DMS114 treated with DMSO at 0.1 percent for 48 hours (cell line): Measurements from ENCODE around the gene KRTAP1-3.
"Not testable (repeated sequence)": the region's sequence is repeated elsewhere in the genome, so short reads cannot be mapped to it uniquely, and the experiment has no call there.

ENCODE experiments used
- DNase-seq: peaks from one replicate; lab custom pipeline; 2025; ENCODE audit not compliant: unreplicated experiment; lab: John Stamatoyannopoulos, UW

Gene KRTAP1-3

DNA sequence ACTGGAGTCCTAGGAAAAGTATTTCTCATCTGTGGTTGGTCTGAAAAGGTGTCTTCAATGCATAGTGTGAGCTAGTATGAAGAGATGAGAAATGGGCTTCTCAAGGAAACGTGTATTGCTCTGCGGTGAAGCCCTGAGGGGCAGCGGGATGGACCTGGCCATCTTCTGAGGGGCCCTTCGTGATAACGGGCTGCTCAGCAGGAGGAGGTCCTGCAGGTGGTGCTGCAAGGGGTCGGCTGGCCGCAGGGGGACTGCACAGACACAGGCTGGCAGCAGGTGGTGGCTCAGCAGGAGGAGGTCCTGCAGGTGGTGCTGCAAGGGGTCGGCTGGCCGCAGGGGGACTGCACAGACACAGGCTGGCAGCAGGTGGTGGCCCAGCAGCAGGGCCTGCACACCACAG lies 19.9 kb upstream of the KRTAP1-3 start:
- DNase-seq = not testable (repeated sequence)

DNA sequence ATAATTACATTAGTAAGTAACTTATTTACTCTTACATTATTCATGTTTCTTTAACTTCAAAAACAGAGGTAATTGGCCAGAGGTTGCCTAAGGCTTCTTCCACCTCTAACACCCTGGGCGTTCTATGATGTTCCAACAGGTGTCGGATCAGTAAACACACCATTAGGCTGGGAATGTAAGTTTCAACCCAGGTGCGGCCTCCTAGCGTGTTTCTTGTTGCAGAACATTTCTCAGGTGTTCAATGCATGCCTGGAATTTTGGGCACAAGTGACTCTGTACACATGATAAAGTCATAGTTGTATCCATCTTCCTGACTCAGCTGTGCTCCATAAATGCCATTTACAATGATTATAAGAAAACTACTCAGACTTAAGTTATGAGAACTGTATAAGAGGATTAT lies 19.4 kb upstream of the KRTAP1-3 start:
- no peak for DNase-seq

DNA sequence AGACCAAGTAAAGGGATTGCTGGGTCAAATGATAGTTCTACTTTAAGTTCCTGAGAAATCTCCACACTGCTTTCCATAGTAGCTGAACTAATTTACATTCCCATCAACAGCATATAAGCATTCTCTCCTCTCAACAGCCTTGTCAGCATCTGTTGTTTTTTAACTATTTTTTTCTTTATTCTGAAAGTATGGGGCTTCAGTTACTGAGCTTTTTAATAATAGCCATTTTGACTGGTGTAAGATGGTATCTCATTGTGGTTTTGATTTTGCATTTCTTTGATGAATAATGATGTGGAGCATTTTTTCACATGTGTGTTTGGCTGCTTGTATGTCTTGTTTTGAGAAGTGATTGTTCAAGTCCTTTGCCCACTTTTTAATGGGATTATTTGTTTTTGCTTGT lies 17.9 kb upstream of the KRTAP1-3 start:
- DNase-seq = no peak

DNA sequence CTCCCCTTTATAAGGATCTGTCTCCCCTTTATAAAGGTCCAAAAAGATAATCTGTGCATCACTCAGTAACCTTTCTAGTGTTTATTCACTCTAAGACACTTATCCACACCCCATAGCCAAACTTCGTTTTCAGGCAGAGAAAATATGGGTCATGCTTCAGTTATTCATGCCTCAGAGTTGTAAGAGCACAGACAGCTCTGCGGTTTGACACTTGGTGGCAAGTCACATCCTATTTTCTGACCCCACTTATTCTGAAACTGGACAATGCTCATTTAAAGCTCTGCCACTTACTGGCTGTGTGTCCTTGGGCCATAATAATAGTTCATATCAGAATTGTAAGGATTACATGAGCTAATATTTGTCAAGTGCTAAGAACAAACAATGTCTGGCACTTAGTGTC lies 14.4 kb upstream of the KRTAP1-3 start:
- no peak for DNase-seq

DNA sequence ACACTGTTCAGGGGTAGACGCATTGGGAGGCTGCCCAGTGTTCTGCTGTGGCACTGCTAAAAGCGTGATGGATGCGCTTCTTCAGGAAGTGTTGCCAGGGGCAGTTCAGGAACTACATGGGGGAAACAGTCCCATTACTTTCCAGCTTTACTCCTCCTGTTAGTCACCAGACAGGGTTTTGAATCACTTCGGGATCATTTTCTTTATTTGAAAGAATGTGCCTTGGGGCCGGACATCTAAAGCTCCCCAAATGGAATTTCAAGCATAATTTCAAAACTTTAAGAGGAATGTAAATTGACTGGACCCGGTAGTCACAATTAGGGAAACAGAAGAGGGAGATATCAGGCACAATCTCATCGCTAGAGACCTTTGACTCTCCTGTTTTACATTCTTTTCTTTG lies 13.8 kb upstream of the KRTAP1-3 start:
- DNase-seq = no peak

DNA sequence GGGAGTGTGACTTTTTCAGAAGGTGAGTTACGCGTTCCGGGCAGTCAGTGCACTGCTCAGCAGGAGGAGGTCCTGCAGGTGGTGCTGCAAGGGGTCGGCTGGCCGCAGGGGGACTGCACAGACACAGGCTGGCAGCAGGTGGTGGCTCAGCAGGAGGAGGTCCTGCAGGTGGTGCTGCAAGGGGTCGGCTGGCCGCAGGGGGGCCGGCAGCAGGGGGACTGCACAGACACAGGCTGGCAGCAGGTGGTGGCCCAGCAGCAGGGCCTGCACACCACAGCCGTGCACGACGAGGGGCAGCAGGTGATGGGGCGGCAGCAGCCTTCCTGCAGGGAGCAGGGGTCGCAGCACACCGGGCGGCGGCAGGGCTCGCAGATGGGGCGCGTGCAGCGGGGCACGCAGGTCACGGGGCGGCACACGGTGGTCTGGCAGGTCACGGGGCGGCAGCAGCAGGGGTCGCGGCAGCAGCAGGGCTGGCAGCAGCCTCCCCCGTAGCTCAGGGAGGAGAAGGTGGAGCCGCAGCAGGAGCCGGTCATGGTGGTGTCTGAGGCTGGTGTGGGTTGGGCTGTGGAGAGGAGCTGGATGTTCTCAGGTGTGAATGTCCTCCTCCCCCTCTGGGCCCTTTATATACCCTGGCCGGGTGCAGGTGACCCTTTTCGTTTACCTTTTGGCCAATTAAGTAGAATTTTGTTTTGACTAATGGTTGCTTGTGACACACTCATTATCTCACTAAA lies 12.2 kb upstream of the KRTAP1-3 start, which contains the start of gene KRTAP2-1:
KRTAP2-1 (minus strand) TSS at position 582 of the 731 bp plus-strand sequence; CDS start at position 533, 49 bp downstream.
- not testable (repeated sequence) for DNase-seq

DNA sequence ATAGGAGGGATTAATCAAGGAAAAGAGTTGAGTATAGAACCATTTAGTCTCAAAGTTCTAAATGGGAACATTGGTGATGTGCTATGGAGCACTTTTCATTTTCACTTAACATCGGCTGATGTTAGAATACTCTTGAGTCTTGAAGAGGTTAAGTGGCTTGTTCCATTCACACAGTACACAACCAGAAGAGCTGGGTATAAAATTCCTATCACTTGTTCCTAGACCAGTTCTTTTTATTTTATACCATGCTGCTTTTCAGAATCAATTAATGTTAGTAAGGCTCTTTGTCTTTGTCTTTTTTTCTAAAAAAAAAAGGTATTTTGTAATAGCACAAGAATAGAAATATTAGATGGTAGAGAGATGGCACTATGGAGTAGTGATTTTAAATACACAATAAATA lies 8.3 kb upstream of the KRTAP1-3 start:
- no peak for DNase-seq

DNA sequence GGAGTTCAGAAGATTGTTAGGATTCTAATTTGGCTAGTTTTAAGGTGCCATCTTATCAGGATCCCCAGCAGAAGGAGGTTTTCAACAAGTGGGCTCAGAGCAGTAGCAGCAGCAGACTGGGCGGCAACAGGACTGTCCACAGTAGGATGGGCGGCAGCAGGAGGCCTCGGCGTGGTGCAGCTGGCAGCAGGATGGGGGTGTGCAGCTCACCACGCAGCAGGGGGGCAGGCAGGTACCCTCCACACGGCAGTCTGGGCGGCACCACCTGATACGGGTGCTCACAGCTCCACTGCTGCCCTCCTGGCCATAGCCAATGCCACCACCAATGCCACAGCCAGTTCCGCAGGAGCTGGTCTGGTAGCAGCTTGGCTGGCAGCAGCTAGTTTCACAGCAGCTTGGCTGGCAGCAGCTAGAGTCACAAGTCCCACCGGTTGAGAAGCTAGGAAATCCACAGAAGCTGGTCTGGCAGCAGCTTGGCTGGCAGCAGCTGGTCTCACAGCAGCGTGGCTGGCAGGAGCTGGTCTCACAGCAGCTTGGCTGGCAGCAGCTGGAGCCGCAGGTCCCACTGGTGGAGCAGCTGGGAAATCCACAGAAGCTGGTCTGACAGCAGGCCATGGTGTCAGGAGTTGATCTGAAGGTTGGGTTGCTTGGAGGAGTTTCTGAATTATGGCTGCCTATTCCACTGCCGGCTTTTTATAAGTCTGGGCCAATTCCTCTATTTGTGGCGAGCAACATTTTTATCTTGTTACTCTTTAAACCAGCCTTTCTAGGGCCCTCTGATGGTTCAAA lies 6.3 kb upstream of the KRTAP1-3 start, which contains the start of gene KRTAP1-1:
KRTAP1-1 (minus strand) TSS at position 668 of the 789 bp plus-strand sequence; CDS start at position 615, 53 bp downstream.
- not testable (repeated sequence) for DNase-seq

DNA sequence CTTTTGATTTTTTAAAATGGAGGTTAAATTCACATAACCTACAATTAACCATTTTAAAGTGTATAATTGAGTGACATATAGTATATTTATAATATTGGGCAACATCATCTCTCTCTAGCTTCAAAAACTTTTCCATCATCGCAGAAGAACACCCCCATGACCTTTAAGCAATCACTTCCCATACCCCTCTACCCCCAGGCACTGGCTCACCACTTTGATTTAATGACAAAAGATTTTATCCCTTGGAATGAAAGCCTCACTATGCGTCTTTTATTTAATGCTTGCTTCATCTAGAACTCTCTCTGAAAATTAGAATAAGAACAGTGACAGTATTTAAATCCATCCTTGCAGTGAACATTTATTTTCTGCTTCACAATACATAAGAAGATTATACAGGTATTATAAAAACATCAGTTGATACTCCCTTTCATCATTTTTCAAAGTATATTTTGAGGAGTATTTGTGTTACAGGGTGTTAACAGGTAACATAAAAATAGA lies 3.2 kb upstream of the KRTAP1-3 start:
- DNase-seq = no peak

DNA sequence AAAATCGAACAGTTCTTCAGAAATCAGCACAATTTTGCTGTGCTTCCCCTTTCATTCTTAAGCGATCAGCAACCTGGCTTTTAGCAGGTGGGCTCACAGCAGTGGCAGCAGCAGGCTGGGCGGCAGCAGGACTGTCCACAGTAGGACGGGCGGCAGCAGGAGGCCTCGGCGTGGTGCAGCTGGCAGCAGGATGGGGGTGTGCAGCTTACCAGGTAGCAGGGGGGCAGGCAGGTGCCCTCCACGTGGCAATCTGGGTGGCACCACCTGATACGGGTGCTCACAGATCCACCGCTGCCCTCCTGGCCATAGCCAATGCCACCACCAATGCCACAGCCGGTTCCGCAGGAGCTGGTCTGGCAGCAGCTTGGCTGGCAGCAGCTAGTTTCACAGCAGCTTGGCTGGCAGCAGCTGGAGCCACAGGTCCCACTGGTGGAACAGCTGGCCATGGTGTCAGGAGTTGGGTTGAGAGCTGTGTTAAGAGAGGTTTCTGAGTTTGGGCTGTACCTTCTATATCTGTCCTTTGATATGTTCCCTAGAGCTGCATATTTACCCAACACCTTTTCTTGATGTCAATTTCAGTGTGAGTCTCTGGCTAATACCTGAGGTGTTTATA lies 4.9 kb downstream of the KRTAP1-3 start, which contains the start of gene KRTAP1-4:
KRTAP1-4 (minus strand) TSS at position 563 of the 613 bp plus-strand sequence; CDS start at position 446, 117 bp downstream.
- DNase-seq = no peak

DNA sequence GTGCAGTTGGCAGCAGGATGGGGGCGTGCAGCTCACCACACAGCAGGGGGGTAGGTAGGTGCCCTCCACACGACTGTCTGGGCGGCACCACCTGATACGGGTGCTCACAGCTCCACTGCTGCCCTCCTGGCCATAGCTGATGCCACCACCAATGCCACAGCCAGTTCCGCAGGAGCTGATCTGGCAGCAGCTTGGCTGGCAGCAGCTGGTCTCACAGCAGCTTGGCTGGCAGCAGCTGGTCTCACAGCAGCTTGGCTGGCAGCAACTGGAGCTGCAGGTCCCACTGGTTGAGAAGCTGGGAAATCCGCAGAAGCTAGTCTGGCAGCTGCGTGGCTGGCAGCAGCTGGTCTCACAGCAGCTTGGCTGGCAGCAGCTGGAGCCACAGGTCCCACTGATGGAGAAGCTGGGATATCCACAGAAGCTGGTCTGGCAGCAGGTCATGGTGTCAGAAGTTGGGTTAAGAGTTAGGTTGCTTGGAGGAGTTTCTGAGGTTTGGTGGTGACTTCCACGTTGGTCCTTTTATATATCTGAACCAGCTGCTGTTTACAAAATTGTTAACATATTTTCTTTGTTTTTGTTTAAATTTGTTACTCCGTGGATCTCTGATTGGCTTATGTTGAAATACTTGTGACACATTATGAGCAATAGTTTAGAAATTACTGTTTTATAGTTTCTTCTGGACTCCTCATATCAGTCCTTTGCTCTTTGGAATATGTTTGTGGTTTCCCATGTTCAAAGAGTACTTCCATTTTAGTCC lies 7.8 kb downstream of the KRTAP1-3 start, which contains the start of gene KRTAP1-5:
KRTAP1-5 (minus strand) TSS at position 494 of the 757 bp plus-strand sequence; CDS start at position 441, 53 bp downstream.
- DNase-seq = no peak

DNA sequence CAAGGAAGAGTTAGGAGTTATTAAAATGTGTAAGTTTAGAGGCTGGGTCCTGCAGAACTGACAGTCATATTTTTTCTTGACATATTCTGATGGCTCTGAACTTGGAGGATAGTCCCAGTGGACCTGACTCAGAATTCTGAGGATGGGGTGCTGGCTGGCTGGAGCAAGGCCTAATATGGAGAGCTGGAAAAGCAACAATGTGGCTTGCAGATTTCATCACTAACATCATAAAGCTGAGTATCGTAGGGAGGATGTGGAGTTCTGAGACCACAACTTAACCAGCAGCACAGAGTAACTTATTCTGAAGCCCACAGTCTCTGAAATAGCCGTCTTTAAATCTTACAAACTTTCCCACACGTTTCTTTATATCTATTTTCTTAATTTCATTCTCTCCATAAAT lies 10.0 kb downstream of the KRTAP1-3 start:
- DNase-seq = no peak

DNA sequence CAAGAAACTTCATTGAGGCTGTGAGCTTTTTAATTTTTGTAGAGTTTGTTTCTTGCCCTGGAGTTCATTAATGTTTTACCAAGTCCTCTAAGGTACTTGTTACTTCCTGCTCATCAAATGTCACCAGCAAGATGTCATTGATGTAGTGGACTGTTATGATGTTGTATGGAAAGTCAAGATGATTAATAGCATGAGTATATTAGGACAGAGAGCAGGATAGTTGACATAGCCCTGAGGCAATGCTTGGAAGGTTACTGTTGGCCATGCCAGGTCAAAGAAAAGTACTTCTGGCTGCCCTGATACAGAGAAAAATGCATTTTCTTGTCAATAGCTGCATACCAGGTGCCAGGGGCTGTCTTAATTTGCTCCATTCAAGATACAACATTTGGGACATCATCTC lies 14.3 kb downstream of the KRTAP1-3 start:
- no peak for DNase-seq

DNA sequence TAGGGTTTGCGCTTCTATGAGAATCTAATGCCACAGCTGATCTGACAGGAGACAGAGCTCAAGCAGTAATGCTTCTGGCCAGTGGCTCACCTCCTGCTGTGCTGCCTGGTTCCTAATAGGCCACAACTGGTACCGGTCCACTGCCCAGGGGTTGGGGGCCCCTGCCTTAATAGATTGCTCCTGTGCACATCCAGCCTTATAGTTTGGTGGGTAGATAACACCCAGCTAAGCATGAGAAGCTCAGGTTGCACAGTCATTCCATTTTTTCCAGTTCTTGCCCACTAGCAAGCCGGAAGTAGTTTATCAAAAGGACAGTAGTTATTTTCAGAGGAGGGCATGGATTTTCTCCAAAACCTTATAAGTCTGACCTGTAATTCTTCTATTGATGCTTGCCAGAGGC lies 15.3 kb downstream of the KRTAP1-3 start:
- no peak for DNase-seq

DNA sequence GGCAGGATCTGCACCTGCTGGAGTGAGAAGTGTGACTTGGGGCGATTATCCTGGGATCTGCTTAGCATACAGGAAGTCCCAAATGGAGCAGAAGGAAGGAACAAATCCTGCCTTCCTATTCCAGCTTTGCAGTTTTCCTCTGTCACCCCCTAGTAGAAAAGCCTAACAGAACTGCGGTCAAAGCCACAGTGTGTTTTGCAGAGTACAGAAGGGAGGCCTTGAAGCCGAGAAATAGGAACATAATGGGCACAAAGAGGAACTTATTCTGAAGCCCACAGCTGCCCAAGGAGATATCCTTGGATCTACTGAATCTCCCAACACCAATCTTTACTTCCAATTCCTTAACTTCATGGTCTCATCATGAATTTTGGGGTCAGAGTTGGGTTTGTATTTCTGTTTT lies 16.1 kb downstream of the KRTAP1-3 start:
- DNase-seq = no peak

DNA sequence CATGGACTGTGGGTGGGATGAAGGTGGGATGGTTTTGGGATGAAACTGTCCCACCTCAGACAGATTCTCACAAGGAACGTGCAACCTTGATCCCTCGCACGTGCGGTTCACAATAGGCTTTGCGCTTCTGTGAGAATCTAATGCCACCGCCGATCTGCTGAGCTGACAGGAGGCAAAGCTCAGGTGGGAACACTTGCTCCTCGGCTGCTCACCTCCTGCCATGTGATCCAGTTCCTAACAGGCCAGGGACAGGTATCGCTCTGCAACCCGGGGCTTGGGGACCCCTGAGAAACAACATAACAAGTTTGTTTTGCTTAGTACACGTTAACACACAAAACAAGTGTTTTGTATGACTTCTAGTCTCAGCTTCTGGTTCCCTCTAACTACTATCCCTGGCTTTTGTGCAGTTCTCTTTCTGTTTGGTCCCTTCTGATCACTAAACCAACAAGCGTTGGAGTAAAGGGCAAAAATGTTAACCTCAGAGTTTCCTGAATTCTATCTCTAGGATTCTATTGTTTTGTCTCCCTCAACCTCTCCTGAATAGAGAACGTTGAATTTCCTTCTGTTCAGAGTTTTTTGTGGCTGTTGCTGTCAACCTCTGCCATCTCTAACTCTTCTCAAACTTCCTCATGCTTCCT lies 18.0 kb downstream of the KRTAP1-3 start:
- no peak for DNase-seq

DNA sequence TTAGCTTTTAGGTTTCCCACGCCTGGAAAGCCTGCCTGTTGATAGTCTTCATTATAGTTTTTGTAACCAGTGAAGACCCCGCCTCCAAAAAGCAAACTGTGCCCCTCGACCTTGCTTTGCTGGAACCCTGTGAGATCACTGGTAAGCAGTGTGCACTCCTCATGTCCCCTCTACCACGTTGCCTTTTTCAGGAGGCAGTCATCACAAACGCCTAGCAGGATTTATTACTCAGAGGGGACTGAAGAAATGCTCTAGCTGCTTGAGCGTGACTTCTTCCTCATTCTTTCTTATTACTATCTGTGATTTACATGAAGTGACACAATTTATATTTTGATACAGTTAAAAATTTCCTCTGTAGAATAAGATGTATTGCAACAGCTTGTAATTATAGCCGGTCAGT lies 19.2 kb downstream of the KRTAP1-3 start:
- no peak for DNase-seq

DNA sequence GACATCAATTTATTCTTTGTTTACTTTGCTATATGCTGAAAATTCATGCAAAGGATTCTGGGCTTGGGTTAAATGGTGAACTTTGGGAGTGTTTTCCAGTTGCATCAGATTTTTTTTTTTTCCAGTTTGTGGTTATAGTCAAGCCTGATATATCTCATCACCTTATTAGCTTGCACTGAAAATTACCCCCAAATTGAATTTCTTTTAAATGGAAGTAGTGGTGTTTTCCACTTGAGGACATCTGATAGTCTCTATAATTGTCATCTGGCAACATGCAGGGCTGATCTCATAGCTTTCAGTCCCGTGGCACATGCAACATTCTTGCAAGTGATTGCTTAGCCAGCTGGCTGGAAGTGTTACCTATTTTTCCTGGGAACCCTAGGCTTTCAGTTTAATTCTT lies 21.1 kb downstream of the KRTAP1-3 start:
- DNase-seq = no peak

DNA sequence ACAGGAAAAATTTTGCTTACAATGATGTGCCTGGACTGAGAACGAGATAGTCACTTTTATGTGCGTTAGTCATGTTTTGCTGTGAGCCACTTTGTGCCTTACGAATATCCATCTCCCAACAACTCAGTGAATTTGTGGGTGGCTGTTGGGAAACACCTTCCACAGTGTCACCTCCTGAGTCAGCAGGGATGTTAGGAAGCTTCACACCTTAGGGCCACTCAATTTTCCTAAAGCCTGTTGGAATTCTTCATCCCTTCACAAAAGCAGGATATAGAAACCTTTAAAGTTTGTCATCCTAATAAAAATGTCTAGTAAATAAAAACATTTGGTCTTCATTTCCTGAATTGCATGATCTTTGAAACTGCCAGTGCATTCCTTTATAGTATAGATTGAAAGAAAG lies 21.5 kb downstream of the KRTAP1-3 start:
- DNase-seq = no peak
